Measurements from ENCODE around the gene SETD6. TPM values are rescaled to one million over a fixed set of nuclear protein-coding genes. Genes with fewer than 3 reads are reported as not detected.

SETD6 gene
- total and polyA plus RNA-seq, 2 of the 13 experiments (the other 11 are each of a cell fraction or from before 2014, with no cell fraction given), result 24.0 to 25.7 TPM

DNA sequence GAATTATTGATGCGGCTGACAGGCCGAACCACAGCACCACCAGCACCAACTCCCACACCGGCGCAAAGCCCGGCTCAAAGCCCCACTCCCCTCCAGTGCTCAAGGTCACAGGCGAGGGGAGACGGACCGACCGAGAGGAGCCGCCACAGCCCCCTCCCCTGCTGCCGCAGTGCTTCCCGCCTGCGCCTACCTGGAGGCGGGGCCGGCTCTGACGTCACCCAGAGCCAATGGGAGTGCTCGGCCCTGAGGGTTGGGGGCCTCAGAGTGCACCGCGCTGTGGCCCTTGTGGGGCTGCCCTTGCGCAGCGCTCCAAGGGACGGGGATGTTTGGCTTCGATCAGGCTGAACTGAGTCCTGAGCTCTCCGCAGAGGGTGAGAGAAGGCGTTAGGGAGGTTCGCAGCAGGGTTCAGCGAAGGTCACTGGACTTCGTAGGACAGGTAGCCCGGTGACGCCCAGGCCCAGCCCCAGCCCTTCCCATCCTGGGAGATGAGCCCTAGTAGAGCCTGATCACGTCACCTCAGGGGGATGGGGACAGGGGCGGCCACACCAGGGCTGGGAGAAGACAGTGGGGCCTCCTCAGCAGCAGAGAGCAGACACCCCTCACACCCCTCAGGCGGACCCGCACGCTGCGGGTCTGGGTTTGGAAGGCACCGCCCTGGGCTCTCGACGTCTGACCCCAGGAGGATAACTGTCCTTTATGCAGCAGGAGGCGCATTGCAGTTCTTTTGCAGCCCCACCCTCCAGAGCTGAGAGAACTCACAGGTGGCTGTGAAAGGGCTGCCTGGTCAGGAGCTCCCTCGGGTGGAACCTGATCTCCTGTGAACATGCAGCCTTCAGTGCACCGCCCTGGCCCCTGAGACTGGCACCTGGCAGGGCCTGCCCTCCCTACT, 13.8 kb upstream of the SETD6 start (continued):
- TF ChIP-seq, protein P1, sequence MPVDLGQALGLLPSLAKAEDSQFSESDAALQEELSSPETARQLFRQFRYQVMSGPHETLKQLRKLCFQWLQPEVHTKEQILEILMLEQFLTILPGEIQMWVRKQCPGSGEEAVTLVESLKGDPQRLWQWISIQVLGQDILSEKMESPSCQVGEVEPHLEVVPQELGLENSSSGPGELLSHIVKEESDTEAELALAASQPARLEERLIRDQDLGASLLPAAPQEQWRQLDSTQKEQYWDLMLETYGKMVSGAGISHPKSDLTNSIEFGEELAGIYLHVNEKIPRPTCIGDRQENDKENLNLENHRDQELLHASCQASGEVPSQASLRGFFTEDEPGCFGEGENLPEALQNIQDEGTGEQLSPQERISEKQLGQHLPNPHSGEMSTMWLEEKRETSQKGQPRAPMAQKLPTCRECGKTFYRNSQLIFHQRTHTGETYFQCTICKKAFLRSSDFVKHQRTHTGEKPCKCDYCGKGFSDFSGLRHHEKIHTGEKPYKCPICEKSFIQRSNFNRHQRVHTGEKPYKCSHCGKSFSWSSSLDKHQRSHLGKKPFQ (CRISPR knock-in tag; IDR thresholded peaks at IDR 0.05; ENCODE audit: insufficient replicate concordance), result no peak
- TF ChIP-seq FOXK1 (CRISPR knock-in tag; IDR thresholded peaks at IDR 0.05; ENCODE audit: borderline replicate concordance, low read depth) (no peak), EP300 (IDR thresholded peaks at IDR 0.05; ENCODE audit: low read depth in 2 of 2, low read length in 2 of 2) (no peak), EP300 (CRISPR knock-in tag; IDR thresholded peaks at IDR 0.05; ENCODE audit: borderline replicate concordance) (no peak), ZNF83 (CRISPR knock-in tag; IDR thresholded peaks at IDR 0.05; ENCODE audit: borderline replicate concordance) (no peak), KDM5B (CRISPR knock-in tag; IDR thresholded peaks at IDR 0.05; ENCODE audit: borderline replicate concordance) (peak; percentile 68; the same call in 1 of the 2 replicates), ZBTB38 (CRISPR knock-in tag; IDR thresholded peaks at IDR 0.05) (0 out of 2 replicates have a peak, but pooled peaks have one; percentile 25), HNF4A (CRISPR knock-in tag; IDR thresholded peaks at IDR 0.05) (no peak), ZNF839 (CRISPR knock-in tag; IDR thresholded peaks at IDR 0.05; ENCODE audit: borderline replicate concordance) (no peak), ZNF451 (CRISPR knock-in tag; IDR thresholded peaks at IDR 0.05) (0 out of 2 replicates have a peak, but pooled peaks have one; percentile 46), JUND (CRISPR knock-in tag; IDR thresholded peaks at IDR 0.05) (0 out of 2 replicates have a peak, but pooled peaks have one; percentile 20), ZNF251 (CRISPR knock-in tag; IDR thresholded peaks at IDR 0.05) (no peak), TEAD2 (CRISPR knock-in tag; IDR thresholded peaks at IDR 0.05) (no peak), NFE2 (CRISPR knock-in tag; IDR thresholded peaks at IDR 0.05) (no peak), HOXA7 (CRISPR knock-in tag; IDR thresholded peaks at IDR 0.05) (no peak), ZNF282 (IDR thresholded peaks at IDR 0.05; ENCODE audit: partially characterized antibody) (no peak)
- TF ChIP-seq, protein P2, sequence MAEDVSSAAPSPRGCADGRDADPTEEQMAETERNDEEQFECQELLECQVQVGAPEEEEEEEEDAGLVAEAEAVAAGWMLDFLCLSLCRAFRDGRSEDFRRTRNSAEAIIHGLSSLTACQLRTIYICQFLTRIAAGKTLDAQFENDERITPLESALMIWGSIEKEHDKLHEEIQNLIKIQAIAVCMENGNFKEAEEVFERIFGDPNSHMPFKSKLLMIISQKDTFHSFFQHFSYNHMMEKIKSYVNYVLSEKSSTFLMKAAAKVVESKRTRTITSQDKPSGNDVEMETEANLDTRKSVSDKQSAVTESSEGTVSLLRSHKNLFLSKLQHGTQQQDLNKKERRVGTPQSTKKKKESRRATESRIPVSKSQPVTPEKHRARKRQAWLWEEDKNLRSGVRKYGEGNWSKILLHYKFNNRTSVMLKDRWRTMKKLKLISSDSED (CRISPR knock-in tag; IDR thresholded peaks at IDR 0.05), result no peak
- TF ChIP-seq, protein P3, sequence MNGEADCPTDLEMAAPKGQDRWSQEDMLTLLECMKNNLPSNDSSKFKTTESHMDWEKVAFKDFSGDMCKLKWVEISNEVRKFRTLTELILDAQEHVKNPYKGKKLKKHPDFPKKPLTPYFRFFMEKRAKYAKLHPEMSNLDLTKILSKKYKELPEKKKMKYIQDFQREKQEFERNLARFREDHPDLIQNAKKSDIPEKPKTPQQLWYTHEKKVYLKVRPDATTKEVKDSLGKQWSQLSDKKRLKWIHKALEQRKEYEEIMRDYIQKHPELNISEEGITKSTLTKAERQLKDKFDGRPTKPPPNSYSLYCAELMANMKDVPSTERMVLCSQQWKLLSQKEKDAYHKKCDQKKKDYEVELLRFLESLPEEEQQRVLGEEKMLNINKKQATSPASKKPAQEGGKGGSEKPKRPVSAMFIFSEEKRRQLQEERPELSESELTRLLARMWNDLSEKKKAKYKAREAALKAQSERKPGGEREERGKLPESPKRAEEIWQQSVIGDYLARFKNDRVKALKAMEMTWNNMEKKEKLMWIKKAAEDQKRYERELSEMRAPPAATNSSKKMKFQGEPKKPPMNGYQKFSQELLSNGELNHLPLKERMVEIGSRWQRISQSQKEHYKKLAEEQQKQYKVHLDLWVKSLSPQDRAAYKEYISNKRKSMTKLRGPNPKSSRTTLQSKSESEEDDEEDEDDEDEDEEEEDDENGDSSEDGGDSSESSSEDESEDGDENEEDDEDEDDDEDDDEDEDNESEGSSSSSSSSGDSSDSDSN (CRISPR knock-in tag; IDR thresholded peaks at IDR 0.05), result peak; percentile 25; the same call in 1 of the 2 replicates
- TF ChIP-seq, protein P4, sequence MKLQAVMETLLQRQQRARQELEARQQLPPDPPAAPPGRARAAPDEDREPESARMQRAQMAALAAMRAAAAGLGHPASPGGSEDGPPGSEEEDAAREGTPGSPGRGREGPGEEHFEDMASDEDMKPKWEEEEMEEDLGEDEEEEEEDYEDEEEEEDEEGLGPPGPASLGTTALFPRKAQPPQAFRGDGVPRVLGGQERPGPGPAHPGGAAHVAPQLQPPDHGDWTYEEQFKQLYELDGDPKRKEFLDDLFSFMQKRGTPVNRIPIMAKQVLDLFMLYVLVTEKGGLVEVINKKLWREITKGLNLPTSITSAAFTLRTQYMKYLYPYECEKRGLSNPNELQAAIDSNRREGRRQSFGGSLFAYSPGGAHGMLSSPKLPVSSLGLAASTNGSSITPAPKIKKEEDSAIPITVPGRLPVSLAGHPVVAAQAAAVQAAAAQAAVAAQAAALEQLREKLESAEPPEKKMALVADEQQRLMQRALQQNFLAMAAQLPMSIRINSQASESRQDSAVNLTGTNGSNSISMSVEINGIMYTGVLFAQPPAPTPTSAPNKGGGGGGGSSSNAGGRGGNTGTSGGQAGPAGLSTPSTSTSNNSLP (IDR thresholded peaks at IDR 0.05; ENCODE audit: low read depth, low read length), result no peak
- TF ChIP-seq, protein P5, sequence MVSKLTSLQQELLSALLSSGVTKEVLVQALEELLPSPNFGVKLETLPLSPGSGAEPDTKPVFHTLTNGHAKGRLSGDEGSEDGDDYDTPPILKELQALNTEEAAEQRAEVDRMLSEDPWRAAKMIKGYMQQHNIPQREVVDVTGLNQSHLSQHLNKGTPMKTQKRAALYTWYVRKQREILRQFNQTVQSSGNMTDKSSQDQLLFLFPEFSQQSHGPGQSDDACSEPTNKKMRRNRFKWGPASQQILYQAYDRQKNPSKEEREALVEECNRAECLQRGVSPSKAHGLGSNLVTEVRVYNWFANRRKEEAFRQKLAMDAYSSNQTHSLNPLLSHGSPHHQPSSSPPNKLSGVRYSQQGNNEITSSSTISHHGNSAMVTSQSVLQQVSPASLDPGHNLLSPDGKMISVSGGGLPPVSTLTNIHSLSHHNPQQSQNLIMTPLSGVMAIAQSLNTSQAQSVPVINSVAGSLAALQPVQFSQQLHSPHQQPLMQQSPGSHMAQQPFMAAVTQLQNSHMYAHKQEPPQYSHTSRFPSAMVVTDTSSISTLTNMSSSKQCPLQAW (CRISPR knock-in tag; IDR thresholded peaks at IDR 0.05), result peak; percentile 66; the same call in 1 of the 2 replicates

All from HepG2 (cell line).